Stomach (tissue), 4 donors: ENCODE measurements around the gene PCDH15.

Experiments
- CTCF ChIP-seq, 7 experiments: fragments of 450-650 bp in 4 of 7; fragments of 200-600 bp in 3 of 7; sonication (generic) in 3 of 7; IDR thresholded peaks; one replicate each; pipeline ENCODE4 v1.5.1; 2016 to 2019; ENCODE audit warnings: antibody characterized with exemption in 7 of 7, control low read depth in 2 of 7, mild to moderate bottlenecking in 1 of 7
- POLR2A ChIP-seq, 4 donors: fragments of 450-650 bp; IDR thresholded peaks; one replicate each; pipeline ENCODE4 v1.6.1; 2016; ENCODE audit warnings: antibody characterized with exemption in 4 of 4, control low read depth in 2 of 4, mild to moderate bottlenecking in 1 of 4, moderate library complexity in 1 of 4

GRCh38 chr10:54487743-54488142 is 313.3 kb downstream of the PCDH15 start:
- TF ChIP-seq CTCF (IDR thresholded peaks at IDR 0.05) = no peak
- TF ChIP-seq POLR2A (IDR thresholded peaks at IDR 0.05) = no peak
